Kidney (tissue), 14 donors: ENCODE results near the gene GABRA4. TPM values are rescaled to one million over a fixed set of nuclear protein-coding genes. Genes with fewer than 3 reads are reported as not detected.

Experiments
- DNase-seq, 5 donors: peaks; one replicate each; pipeline ENCODE4 v3.0.0-alpha.2; 2013 to 2020
- FAIRE-seq: peaks from 2 replicates; lab custom pipeline; 2012; peaks lifted over from hg19 to GRCh38; lab: Jason Lieb, UNC
- H3K27ac ChIP-seq, 2 donors: one replicate each; pipeline ENCODE4 v1.7.0; 2013; ENCODE audit warnings: low read depth in 2 of 2, low read length in 2 of 2, inconsistent platforms in 1 of 2
- H3K27me3 ChIP-seq: one replicate; pipeline ENCODE4 v1.7.1; 2013; ENCODE audit warnings: low read length, inconsistent platforms; ENCODE audit not compliant: control insufficient read depth, insufficient read depth
- H3K36me3 ChIP-seq, 3 donors: one replicate each; pipeline versions ENCODE4 v1.7.0 to v1.7.1; 2013; ENCODE audit warnings: low read length in 3 of 3, control low read depth in 1 of 3, inconsistent platforms in 1 of 3; ENCODE audit not compliant: insufficient read depth in 3 of 3, control insufficient read depth in 2 of 3
- H3K4me1 ChIP-seq, 3 donors: one replicate each; pipeline versions ENCODE4 v1.7.0 to v1.7.1; 2013; ENCODE audit warnings: low read length in 3 of 3, inconsistent platforms in 1 of 3, low read depth in 1 of 3; ENCODE audit not compliant: control insufficient read depth in 2 of 3, insufficient read depth in 2 of 3
- H3K4me3 ChIP-seq, 3 donors: one replicate each; pipeline versions ENCODE4 v1.7.0 to v1.8.1; 2013; ENCODE audit warnings: low read length in 3 of 3, control low read depth in 1 of 3, inconsistent platforms in 1 of 3
- H3K9ac ChIP-seq, 3 donors: one replicate each; pipeline versions ENCODE4 v1.7.0 to v1.7.1; 2013; ENCODE audit warnings: low read length in 3 of 3, control low read depth in 1 of 3, inconsistent platforms in 1 of 3
- H3K9me3 ChIP-seq, 3 donors: one replicate each; pipeline versions ENCODE4 v1.7.0 to v1.7.1; 2013; ENCODE audit warnings: low read length in 3 of 3, control low read depth in 1 of 3, inconsistent platforms in 1 of 3; ENCODE audit not compliant: control insufficient read depth in 2 of 3, insufficient read depth in 1 of 3
- CTCF ChIP-seq: IDR thresholded peaks from 3 replicates; pipeline ENCODE4 v1.5.1; 2012; ENCODE audit warnings: mild to moderate bottlenecking, moderate library complexity, borderline replicate concordance; ENCODE audit not compliant: insufficient read depth; ENCODE audit errors: extremely low read depth
- intact Hi-C: fragments of 100-400 bp; cut with DNase I; formaldehyde crosslinking; loops from one replicate; pipeline ENCODE4 v1.11.1; 2022
- polyA plus RNA-seq: library from polyadenylated mRNA; stranded (reverse); fragments of 350-450 nt; fragmentation: Illumina TruSeq; extraction: RNeasy Lipid Tissue Mini Kit (QIAGEN cat#74804); gene quantifications from one replicate; pipeline ENCODE4 v1.2.3, GENCODE V29; 2014; ENCODE audit warnings: low read depth, low replicate concordance; ENCODE audit not compliant: insufficient read depth
- total RNA-seq: library from RNA; stranded (reverse); fragmentation: NEBNext Ultra II Directional; extraction: Animal tissue kit (Norgen Biotek cat#: 25700); gene quantifications from one replicate; pipeline ENCODE4 v1.2.1, GENCODE V29; 2021
- donor health status: control.
- donor health status: control.
- donor health status: control.
- donor health status: control.
- donor health status: control.
- donor health status: DM: yes; HTN: yes; CAD: no.
- donor health status: Normal renal cell carcinoma (clear cell type).

Gene GABRA4
- total and polyA plus RNA-seq, 2 donors from 2014 or later = 0.17 to 0.19 TPM

GRCh38 chr4:47010912-47011446, 17.6 kb upstream of the GABRA4 start:
- H3K4me1 ChIP-seq = no peaks in the 10 kb centered on the region
- no peaks in the 10 kb centered on the region for H3K9me3 ChIP-seq
- FAIRE-seq (no peak), DNase-seq (peak in 1 of 5 donors; percentile 6)
- H3K27me3 ChIP-seq = no peaks in the 10 kb centered on the region
- H3K4me3 ChIP-seq = peak overlapping the region in 2 of 3 donors; percentile 36 to 40
- H3K36me3 ChIP-seq = no peaks in the 10 kb centered on the region
- no peak overlapping the region for H3K27ac ChIP-seq
- intact Hi-C loops = no loop called here
- H3K9ac ChIP-seq = no peak overlapping the region
- TF ChIP-seq CTCF = no peak

GRCh38 chr4:47010347-47010911, 17.0 kb upstream of the GABRA4 start:
- intact Hi-C loops = no loop called here
- H3K4me1 ChIP-seq = no peaks in the 10 kb centered on the region
- no peak overlapping the region for H3K9ac ChIP-seq
- H3K9me3 ChIP-seq = no peaks in the 10 kb centered on the region
- H3K27me3 ChIP-seq = no peaks in the 10 kb centered on the region
- H3K4me3 ChIP-seq = peak overlapping the region in 2 of 3 donors; percentile 36 to 40
- TF ChIP-seq CTCF = no peak
- DNase-seq (no peak), FAIRE-seq (no peak)
- H3K36me3 ChIP-seq = no peaks in the 10 kb centered on the region
- no peak overlapping the region for H3K27ac ChIP-seq

- H3K27me3 ChIP-seq = no peaks in the 10 kb centered on the region
- DNase-seq = no peak
- intact Hi-C loops = no loop called here
- FAIRE-seq = no peak
- H3K4me1 ChIP-seq = no peaks in the 10 kb centered on the region
- no peak overlapping the region for H3K9ac ChIP-seq
- no peaks in the 10 kb centered on the region for H3K9me3 ChIP-seq
- TF ChIP-seq CTCF = no peak
- no peak overlapping the region for H3K4me3 ChIP-seq
- H3K36me3 ChIP-seq = no peaks in the 10 kb centered on the region
- H3K27ac ChIP-seq = no peak overlapping the region
Observed at GRCh38 chr4:47002580-47002979, 9.2 kb upstream of the GABRA4 start.
